Measurements from ENCODE around the gene SREBF1. TPM values are rescaled to one million over a fixed set of nuclear protein-coding genes. Genes with fewer than 3 reads are reported as not detected.
A peak's percentile ranks its signal among the peaks of the same experiment; 100 is the strongest.

Gene SREBF1
- total RNA-seq, 1 donor from 2014 or later = 28.8 TPM

DNA sequence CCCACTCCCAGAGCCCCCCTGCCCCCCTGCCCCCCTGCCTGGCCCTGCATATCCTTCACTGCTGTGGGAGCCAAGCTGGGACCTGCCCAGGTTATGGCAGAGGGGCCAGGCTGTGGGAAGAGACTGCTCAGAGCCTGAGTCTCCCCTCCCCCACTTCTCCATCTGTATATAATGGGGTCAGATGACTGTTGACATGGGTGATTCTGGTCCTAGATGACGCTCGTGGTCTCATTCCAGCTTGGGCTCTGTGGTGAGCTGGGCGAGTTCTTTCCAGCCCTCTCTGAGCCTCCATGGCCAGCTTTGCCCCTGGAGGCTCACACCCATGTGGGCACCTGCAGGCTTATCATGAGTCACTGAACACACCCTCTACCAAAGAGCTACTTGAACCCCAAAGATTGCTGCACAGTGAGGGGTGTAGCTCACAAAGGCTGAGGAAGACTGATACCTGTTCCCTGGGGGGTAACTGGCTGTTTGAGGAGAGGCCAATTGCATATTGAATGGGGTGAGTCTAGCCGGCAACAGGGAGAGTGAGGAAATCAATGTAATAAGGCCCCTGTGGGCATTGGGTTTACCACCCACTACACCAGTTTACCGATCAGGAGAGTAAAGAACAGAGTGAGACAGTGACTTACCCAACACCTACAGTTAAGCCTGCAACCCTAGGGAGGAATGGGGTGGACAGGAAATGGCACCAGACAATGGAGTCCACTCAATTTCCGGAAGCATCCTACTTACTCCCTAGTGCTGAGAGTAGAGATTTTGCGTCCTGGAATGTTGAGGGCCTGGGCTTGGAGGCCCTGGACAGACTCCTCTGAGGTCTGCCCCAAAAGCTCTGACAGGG is 4.2 kb upstream of the SREBF1 start:
- DNase-seq = peak; percentile 43

GRCh38 chr17:17839791-17840707 is 3.3 kb upstream of the SREBF1 start:
- DNase-seq = peak; percentile 85

DNA sequence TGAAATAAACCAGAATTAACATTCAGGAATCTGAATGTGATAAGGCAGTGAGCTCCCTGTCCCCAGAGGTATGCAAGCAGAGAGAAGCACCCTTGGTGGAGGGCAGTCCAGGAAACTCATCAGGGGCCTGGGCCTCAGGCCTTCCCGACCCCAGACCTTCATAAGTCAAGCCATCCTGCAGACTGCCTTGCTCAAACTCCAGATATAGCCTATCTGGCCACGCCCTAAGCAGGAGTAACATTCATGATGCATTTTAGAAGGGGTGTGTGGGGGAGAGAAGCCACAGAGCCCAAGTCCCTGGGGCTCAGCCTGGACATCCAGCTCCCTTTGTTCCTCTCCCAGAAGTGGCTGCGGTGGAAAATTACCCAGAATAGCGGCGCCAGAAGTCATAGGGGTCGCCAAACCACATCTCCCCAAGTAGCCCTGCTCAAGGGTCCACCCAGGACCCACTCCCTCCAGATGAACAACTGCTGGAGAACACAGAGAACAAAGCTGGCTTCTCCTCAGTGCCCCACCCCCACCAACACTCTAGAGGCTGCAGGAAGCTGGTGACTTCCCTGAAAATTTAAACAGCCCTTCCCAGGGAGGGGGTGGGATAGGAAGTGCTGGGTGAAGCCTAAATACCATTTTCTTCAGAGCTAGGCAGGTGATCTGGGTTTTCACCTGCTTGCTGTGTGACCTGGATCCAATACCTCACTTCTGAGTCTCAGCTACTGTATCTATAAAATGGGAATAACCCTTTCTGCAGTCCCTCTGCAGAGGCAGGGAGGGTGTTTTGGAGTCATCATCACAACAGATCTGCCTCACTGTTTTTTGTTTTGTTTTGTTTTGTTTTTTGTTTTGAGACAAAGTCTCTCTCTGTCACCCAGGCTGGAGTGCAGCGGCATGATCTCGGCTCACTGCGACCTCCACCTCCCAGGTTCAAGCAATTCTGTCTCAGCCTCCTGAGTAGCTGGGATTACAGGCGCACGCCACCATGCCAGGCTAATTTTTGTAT is 1.5 kb upstream of the SREBF1 start:
- peak; percentile 68 for DNase-seq

GRCh38 chr17:17837380-17837821 is 615 bp upstream of the SREBF1 start:
- peak; percentile 83 for DNase-seq

DNA sequence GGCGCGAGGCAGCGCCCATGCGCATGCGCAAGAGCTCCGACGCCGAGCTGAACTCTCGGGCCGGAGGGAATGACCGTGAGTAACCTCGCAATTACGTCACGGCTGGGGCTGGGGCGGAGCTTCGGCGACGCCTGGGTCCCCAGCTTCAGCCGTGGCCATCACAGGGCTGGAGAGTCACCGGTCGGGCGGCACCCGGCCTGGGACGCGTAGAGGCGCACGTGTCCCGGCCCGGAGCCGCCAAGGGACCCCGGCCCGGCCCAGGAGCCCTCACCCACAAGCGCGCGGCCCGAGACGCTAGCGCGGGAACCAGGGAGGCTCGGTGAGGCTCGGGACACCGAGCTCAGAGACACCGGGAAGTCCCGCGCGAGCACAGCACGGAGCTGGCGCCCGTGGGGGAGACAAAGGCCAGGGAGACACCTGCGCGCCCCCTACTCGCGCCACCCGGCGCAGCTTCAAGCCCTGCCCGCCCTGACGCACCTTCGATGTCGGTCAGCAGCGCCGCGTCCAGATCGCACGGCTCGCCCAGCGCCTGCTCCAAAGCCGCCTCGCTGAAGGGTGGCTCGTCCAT is 452 bp downstream of the SREBF1 start:
- DNase-seq = peak; percentile 97

DNA sequence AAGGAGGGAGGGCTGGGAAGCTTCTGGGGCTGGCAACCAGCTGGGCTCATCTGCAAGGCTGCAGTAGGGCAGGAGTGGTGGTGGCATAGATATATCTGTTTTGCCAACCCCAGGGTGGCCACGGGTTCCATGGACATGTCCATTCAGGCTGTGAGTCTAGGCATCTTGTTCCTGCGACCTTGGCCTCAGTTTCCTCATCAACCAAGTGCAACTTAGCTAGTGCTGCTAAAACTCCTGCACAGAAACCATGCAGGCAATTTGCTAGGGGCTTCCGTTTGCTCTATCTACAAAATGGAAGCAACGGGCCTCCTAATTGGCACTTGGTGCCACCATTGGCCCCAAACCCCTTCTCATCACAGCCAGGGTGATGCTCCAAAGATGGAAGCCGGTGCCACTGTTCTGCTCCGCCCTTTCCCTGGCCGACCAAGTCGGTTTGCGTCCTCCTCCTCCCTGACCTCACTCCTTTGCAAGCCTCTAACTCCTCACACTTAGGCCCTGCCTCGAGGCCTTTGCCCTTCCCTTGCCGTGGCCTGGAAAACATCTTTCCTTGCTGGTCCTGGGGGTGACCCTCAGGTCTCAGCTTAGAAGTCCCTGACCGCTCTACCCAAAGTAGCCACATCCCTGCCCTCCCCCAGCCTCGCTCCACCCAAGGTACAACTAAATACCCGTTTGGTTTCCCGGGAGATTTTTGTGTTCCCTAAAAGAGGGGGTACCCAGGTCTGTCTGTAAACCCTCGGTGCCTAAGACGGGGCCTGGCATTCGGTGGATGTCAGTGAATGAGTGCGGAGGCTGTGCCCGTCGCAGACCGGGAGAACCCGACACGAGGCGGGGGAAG is 1.2 kb downstream of the SREBF1 start:
- DNase-seq = peak; percentile 33

- DNase-seq = no peak
These were observed 1.8 kb downstream of the SREBF1 start for GRCh38 chr17:17834974-17835373.

GRCh38 chr17:17833658-17834357 is 3.0 kb downstream of the SREBF1 start:
- no peak for DNase-seq

DNA sequence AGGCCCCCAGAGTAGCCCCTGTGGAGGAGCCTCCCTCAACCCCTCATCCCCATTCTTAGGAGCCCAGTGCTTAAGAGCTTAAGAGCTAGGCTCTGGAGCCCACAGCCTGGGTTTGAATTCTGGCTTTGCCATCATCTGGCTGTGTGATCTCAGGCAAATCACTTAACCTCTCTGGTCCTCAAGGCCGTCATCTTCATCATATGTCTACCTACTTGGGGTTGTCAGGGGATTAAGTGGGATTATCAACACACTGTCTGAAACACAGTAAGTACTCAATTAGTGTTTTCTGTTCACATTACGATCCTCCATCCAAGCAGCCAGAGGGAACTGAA is 4.8 kb downstream of the SREBF1 start:
- DNase-seq = no peak

DNA sequence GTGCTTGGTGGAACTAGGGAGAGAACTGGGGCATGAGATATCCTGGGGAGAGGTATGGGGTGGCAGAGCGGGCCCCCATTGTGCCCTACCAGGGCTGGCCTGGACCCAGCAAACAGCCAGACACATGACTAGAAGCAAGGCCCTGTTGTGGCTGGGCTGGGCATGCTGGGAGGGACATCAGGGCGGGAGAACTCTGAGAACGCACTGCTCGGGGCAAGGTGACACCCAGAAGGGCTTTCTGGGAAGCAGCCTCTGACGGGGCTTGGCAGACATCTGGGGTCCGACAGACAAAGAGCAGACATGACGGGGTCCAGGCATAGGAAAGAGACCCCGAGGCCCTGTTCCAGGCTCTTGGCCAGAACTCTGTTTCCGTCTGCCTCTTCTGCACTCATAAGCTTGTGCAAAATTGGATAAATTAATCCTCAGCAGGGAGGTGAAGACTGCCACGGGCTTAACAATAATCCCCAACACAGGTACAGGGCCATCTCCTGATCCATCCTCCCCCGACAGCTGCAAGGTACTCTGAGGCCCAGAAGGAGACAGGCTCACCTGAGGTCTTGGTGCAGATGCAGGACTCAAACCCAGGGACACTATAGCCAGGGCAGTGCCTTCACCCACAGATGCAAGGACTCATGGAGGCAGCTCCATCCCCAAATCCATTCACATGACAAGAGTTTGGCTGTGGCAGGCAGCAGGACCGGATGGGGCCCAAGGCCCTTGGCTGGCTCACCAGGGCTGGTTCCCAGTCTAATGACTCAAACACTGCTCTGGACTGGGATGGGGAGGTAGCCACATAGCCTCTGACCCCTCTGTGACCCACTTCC is 5.4 kb downstream of the SREBF1 start:
- no peak for DNase-seq

DNA sequence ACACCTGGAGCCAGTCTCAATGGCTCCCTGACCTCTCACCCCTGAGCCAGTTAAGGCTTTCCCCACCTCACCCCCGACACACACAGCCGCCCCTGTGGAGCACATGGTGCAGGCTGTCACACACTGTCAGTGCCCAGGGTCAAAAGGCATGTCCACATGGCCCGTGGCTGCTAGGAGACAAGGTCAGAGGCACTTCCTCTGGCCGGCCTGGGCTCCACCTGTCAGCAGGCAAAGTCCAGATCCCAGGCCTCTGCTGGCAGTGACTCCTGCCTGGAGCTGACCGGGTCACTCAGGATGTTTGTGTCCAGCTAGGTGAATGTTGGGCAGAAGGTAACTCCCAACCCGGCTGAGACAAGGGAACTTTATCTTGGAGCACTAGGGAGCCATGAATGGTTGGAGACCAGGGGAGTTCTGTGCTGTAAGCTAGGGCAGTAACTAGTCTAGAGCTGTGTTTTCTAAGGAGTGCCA is 6.0 kb downstream of the SREBF1 start:
- no peak for DNase-seq

GRCh38 chr17:17830269-17830567 is 6.6 kb downstream of the SREBF1 start:
- no peak for DNase-seq

GRCh38 chr17:17827826-17828621 is 8.8 kb downstream of the SREBF1 start:
- no peak for DNase-seq

DNA sequence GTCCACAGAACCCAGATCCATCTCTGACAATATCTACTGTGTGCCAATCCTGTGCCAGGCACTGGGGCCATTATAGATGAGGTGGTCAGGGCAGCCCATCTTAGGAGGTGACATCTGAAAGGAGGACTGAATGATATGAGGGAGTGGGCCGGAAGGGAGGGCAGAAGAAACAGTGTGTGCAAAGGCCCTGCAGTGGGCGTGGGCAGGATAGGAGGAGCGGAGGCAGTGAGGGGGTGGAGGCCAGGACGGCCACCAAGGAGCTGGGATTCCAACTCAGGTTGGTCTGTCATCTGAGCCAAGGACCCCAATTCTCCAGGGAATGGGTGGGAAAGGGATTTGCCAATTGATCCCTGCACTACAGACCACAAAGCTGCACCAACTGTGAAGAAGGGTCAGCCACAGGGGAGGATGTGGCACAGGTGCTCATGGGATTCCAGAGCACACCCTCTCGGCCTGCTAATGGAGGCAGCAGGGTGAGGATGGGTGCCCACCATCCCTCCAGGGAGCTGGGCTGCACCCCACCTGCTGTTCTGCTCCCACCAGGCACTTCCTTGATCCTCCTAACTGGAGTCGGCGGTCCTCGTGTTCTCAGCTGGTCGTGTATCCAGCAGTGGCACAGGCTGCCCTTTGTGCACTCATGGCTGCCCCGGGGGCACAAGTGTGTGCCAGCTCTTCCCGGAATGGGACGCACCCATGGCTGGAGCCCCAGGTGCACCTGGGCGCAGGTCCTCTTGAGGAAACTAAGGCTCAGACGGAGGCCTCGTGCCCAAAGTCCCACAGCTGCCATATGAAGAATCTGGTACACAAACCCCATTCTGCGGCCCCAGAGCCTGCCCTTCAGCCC is 9.6 kb downstream of the SREBF1 start:
- DNase-seq = no peak

DNA sequence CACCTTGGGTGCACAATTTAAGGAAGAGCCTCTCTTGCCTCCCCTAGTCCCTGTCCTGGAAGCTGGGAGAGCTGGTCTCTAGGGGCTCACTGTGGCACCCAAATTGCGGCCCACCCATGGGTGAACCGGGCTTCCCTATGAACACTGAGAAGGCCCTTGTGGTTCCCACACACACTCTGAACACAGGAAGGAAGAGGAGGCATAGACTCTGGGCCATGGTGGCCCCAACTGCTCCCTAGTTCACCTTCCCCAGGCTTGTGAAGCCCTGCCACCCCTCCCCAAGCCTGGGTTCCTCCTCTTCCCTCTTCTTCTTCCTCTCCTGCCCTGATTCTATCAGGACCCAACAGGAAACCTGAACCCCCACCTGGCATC is 10.5 kb downstream of the SREBF1 start:
- DNase-seq = no peak

GRCh38 chr17:17824783-17825614 is 11.8 kb downstream of the SREBF1 start:
- no peak for DNase-seq

All from dermis blood vessel endothelial cell (primary cell).